Right lobe of liver (tissue), 6 donors: ENCODE measurements around the gene MCC. TPM values are rescaled to one million over a fixed set of nuclear protein-coding genes. Genes with fewer than 3 reads are reported as not detected.

Experiments
- ATAC-seq, 4 donors: fragments of 200-7000 bp; cut with Tn5 transposase; one replicate each; pipeline ENCODE4 v1.9.1; 2020; ENCODE audit warnings: mild to moderate bottlenecking in 4 of 4, moderate library complexity in 4 of 4
- DNase-seq, 3 donors: peaks; one replicate each; pipeline ENCODE4 v3.0.0-alpha.2; 2020
- H3K27ac ChIP-seq, 3 donors: fragments of 200-600 bp; one replicate each; pipeline ENCODE4 v1.8.0; 2022
- H3K27me3 ChIP-seq, 2 donors: fragments of 200-600 bp; one replicate each; pipeline ENCODE4 v1.8.0; 2022
- H3K36me3 ChIP-seq, 4 donors: fragments of 200-600 bp; sonication (generic) in 1 of 4; one replicate each; pipeline versions ENCODE4 v1.5.1 to v1.8.0; 2017 to 2022; ENCODE audit warnings: control low read depth in 1 of 4
- H3K4me1 ChIP-seq, 4 donors: fragments of 200-600 bp; sonication (generic) in 1 of 4; one replicate each; pipeline versions ENCODE4 v1.5.1 to v1.8.0; 2017 to 2022; ENCODE audit warnings: control low read depth in 1 of 4
- H3K4me3 ChIP-seq, 3 donors: fragments of 200-600 bp; one replicate each; pipeline ENCODE4 v1.8.0; 2022
- H3K9me3 ChIP-seq, 4 donors: fragments of 200-600 bp; sonication (generic) in 1 of 4; one replicate each; pipeline versions ENCODE4 v1.5.1 to v1.8.0; 2017 to 2022; ENCODE audit warnings: control low read depth in 1 of 4
- POLR2A ChIP-seq: fragments of 450-650 bp; IDR thresholded peaks from one replicate; pipeline ENCODE4 v1.6.1; 2017; ENCODE audit warnings: antibody characterized with exemption, mild to moderate bottlenecking
- WGBS: methylation state at CpG from one replicate; pipeline ENCODE4 v1.1.6; 2018; ENCODE audit warnings: low coverage, low lambda C conversion rate; ENCODE audit not compliant: insufficient coverage; ENCODE audit errors: missing lambda C conversion rate; 5-methylcytosine and 5-hydroxymethylcytosine counted together
- intact Hi-C, 2 donors: fragments of 100-400 bp; cut with DNase I; formaldehyde crosslinking; loops; one replicate each; pipeline versions ENCODE4 v1.11.2 to v1.14.1; 2022
- total RNA-seq, 6 experiments: library from RNA; depleted of rRNA in 2 of 6; stranded (reverse); fragments of >200 nt in 2 of 6; fragmentation: NEBNext Ultra II Directional in 3 of 6; extraction: Animal tissue kit (Norgen Biotek cat#: 25700) in 3 of 6; gene quantifications; one replicate each; pipeline versions ENCODE4 v1.1.0 to v1.2.4, GENCODE V29; 2016 to 2023
- TF ChIP-seq, protein P1 (sequence below), 4 donors: fragments of 200-600 bp in 3 of 4; fragments of 450-650 bp in 1 of 4; IDR thresholded peaks; one replicate each; pipeline versions ENCODE4 v1.5.1 to v1.8.0; 2016 to 2022; ENCODE audit warnings: antibody characterized with exemption in 4 of 4, mild to moderate bottlenecking in 2 of 4
- donor health status: DM: no; HTN: yes; CAD: no.
- donor health status: DM: no; HTN: no; CAD: no.
- donor health status: DM: no; HTN: no; CAD: no.
- donor health status: DM: no; HTN: yes; CAD: no.
- donor health status: DM: no; HTN: yes; CAD: no.

The MCC gene
- total RNA-seq, 6 experiments from 2014 or later = 23.1 to 35.2 (median 26.1) TPM

DNA sequence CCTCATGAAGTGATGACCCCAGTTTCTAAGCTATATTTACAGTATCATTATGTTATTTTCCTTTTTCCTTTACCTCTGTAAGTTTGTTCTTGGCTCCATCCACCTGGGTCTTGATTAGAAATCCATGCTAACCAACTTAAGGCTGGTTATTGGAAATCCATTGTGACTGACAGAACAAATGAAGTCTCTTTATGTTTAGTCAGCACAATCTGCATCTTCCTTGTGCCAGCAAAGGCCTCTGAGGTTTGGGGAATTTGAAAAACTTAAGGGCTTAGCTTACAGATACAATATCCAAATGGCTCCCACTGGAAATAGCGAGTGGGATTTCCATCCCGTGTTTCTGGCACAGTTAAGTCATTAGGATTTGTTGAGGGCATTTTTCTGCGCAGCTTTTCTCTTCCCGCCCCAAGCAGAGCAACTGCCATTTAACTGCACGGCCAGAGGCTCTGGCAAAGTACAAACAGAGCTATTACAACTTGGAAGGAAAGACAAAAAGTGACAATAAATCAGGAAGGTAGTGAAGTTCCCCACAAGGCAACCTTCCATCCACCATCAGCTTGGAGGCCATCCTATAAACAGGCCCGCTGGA lies 447.5 kb downstream of the MCC start:
- H3K27me3 ChIP-seq = no peaks in the 10 kb centered on the region
- intact Hi-C loops = no loop called here

DNA sequence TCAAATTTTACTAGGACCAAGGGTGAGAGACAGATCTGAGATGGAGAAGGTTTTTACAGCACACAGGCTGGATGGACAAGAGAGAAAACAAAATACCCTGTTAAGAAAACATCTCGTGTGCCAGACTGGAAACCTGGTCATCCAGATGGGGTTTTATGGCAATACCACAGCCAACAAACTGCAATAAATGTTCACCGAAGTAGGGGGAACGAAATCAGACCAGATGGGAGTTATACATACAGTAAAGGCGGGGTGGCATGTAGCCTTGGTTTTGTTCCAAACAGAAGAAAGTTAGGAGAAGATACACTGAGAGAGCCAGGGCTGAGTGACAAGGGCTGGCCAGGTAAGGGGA lies 448.3 kb downstream of the MCC start:
- peaks cover 0 to 66% (median 9%) of the 10 kb centered on the region in 4 donors for H3K36me3 ChIP-seq
- DNase-seq (no peak), ATAC-seq (no peak)
- intact Hi-C loops = no loop called here
- no peaks in the 10 kb centered on the region for H3K27me3 ChIP-seq
- TF ChIP-seq POLR2A = no peak
- TF ChIP-seq, protein P1, sequence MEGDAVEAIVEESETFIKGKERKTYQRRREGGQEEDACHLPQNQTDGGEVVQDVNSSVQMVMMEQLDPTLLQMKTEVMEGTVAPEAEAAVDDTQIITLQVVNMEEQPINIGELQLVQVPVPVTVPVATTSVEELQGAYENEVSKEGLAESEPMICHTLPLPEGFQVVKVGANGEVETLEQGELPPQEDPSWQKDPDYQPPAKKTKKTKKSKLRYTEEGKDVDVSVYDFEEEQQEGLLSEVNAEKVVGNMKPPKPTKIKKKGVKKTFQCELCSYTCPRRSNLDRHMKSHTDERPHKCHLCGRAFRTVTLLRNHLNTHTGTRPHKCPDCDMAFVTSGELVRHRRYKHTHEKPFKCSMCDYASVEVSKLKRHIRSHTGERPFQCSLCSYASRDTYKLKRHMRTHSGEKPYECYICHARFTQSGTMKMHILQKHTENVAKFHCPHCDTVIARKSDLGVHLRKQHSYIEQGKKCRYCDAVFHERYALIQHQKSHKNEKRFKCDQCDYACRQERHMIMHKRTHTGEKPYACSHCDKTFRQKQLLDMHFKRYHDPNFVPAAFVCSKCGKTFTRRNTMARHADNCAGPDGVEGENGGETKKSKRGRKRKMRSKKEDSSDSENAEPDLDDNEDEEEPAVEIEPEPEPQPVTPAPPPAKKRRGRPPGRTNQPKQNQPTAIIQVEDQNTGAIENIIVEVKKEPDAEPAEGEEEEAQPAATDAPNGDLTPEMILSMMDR (IDR thresholded peaks at IDR 0.05) = no peak
- no peaks in the 10 kb centered on the region for H3K4me1 ChIP-seq
- no peak overlapping the region for H3K4me3 ChIP-seq
- WGBS = 89% methylated on average over 4 of the region's 4 CpGs
- H3K9me3 ChIP-seq = no peaks in the 10 kb centered on the region
- no peak overlapping the region for H3K27ac ChIP-seq

More for the DNA sequence above, 447.5 kb downstream of the MCC start:
- ATAC-seq (no peak), DNase-seq (no peak)
- Histone ChIP-seq H3K36me3 (peaks cover 0 to 61% (median 12%) of the 10 kb centered on the region in 4 donors), H3K27ac (no peak overlapping the region), H3K4me3 (no peak overlapping the region), H3K4me1 (no peaks in the 10 kb centered on the region), H3K9me3 (no peaks in the 10 kb centered on the region)
- WGBS = 93% methylated on average over 6 of the region's 6 CpGs
- TF ChIP-seq, protein P1 (IDR thresholded peaks at IDR 0.05) = no peak
- no peak for TF ChIP-seq POLR2A

DNA sequence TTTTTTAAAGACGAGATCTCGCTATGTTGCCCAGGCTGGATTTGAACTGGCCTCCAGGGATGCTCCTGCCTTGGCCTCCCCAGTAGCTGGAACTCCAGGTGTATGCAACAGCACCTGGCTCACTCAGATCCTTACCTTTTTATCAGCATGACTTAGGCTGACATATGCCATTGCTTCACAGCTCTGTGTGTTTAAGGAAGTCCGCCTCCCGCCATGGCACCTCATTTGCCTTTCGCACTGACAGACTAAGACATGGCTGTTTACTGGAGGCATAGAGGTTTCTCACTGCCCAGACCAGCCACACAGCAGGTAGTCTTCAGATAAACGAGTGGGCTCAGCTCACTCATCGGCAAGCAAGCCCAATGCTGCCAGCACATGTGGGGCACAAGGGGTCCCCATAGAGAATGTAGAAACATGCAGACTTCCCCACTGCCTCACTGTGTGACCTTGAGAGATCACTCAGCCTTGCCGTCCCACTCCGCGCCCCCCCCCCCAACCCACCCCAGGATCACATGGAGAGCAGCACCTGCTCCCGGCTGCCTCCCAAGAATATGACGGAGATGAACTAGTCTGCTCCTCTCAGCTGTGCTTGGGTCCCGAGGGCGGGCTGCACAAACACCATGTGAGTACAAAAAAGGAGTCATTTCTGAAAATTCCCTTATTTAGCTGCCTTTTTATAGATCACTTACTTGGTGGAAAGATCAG lies 448.9 kb downstream of the MCC start:
- TF ChIP-seq, protein P1 (IDR thresholded peaks at IDR 0.05) = no peak
- no peak for TF ChIP-seq POLR2A
- ATAC-seq (no peak), DNase-seq (no peak)
- Histone ChIP-seq H3K9me3 (no peaks in the 10 kb centered on the region), H3K36me3 (peaks cover 0 to 68% (median 9%) of the 10 kb centered on the region in 4 donors), H3K4me1 (no peaks in the 10 kb centered on the region), H3K27ac (no peak overlapping the region), H3K27me3 (no peaks in the 10 kb centered on the region), H3K4me3 (no peak overlapping the region)
- WGBS = 98% methylated on average over 5 of the region's 14 CpGs
- intact Hi-C loops = no loop called here

DNA sequence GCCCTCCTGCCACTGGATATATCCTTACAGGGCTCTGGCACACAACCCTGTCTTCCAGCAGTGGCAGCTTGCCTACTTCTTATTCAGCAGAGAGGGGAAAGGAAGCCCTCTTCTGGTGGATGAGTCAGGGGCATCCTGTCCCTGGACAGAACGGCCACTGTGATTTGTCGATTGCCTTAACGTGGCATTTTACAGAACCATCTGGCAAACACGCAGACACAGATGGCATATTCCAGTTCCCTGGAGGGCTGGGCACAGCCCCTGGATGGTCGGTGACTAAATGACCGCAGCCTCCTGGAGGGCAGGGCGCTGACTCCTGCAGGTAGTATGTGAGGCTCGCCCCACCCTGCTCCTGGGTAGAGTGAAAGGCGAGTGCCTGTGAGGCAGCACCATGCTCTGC lies 449.5 kb downstream of the MCC start:
- ATAC-seq (peak in 2 of 4 donors; percentile 12 to 26), DNase-seq (no peak)
- Histone ChIP-seq H3K4me3 (no peak overlapping the region), H3K4me1 (no peaks in the 10 kb centered on the region), H3K27ac (no peak overlapping the region), H3K9me3 (no peaks in the 10 kb centered on the region), H3K27me3 (no peaks in the 10 kb centered on the region), H3K36me3 (peaks cover 0 to 68% (median 9%) of the 10 kb centered on the region in 4 donors)
- intact Hi-C loops = no loop called here
- TF ChIP-seq POLR2A = no peak
- TF ChIP-seq, protein P1 (IDR thresholded peaks at IDR 0.05) = no peak
- no CpG with 5 or more reads among the region's 9 CpGs for WGBS
